Measurements from ENCODE around the gene ZAR1L. TPM values are rescaled to one million over a fixed set of nuclear protein-coding genes. Genes with fewer than 3 reads are reported as not detected.

ZAR1L gene
- total RNA-seq, 6 donors from 2014 or later, result not detected

DNA sequence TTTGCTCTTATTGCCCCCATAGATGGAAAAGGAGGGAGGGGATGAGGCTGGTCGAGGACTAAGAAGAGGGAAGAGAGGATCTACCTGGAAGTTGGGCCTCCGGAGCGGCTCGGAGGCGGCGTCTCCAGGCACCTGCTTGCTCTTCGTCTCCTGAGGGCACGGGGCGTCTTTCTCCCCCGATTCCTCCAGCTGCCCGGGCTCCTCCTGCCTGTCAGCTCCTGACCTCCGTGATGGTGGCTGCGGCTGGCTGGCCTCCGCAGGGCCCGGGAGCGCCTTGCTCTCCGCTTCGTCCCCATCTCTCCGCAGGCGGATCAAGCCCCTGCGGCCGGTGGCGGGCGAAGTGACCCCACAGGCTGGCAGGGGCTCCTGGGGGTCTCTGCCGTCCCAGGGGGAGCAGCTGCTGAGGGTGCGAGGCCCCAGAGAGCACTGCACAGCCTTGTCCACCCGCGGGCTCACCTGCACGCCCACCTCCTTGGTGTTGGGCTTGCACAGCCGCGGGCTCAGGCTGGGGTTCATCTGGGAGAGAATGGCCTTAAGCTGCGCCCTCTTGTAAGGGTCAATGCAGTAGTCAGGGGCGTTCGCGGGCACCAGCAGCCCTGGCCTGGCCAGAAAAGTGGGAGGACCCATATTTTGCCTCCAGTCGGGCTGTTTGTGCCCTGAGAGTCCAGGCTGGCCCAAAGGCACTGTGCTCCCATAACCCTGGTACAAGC is 3.8 kb downstream of the ZAR1L start:
- DNase-seq (peak in 1 of 2 donors; percentile 80), ATAC-seq (ENCODE audit: low FRiP score in 2 of 2) (no peak)
- no peak overlapping the region for H3K27ac ChIP-seq
- H3K27me3 ChIP-seq, result no peaks in the 10 kb centered on the region
- 92 to 95% methylated on average over 20 to 36 of the region's 36 CpGs for WGBS, 2 donors
- H3K9me3 ChIP-seq, result no peaks in the 10 kb centered on the region
- TF ChIP-seq POLR2AphosphoS5 (IDR thresholded peaks at IDR 0.05) (no peak), EP300 (IDR thresholded peaks at IDR 0.05) (no peak)
- TF ChIP-seq, protein P1, sequence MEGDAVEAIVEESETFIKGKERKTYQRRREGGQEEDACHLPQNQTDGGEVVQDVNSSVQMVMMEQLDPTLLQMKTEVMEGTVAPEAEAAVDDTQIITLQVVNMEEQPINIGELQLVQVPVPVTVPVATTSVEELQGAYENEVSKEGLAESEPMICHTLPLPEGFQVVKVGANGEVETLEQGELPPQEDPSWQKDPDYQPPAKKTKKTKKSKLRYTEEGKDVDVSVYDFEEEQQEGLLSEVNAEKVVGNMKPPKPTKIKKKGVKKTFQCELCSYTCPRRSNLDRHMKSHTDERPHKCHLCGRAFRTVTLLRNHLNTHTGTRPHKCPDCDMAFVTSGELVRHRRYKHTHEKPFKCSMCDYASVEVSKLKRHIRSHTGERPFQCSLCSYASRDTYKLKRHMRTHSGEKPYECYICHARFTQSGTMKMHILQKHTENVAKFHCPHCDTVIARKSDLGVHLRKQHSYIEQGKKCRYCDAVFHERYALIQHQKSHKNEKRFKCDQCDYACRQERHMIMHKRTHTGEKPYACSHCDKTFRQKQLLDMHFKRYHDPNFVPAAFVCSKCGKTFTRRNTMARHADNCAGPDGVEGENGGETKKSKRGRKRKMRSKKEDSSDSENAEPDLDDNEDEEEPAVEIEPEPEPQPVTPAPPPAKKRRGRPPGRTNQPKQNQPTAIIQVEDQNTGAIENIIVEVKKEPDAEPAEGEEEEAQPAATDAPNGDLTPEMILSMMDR (IDR thresholded peaks at IDR 0.05), result no peak
- no peak overlapping the region for H3K4me3 ChIP-seq
- H3K36me3 ChIP-seq, result no peaks in the 10 kb centered on the region
- peaks cover 0 to 20% (median 10%) of the 10 kb centered on the region in 4 donors for H3K4me1 ChIP-seq

DNA sequence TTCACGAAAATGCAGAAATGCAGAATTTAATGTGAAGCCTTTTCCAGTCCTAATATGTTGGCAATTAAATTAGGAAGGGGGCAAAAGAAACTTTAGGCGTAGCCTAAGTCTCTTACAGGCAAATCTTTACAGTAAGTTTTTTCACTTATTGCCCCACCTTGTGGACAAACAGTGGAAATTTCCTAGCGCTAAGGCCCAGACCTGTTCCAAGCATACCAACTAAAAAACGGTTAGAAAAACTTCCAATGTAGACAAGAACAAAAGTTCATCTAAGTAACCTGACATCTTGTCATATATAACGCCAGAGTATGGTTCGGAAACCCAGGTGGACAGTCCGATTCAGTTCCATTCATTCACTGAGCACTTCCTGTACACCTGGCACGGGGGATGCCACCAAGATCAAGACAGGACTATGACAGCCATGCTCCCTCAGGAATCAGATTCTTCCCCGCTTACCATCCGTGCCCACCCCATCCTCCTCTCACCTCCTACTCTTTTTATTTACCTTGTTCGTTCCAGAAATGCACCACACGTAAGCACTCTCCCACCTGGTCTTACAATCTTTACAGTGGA is 4.9 kb downstream of the ZAR1L start:
- Histone ChIP-seq H3K9me3 (no peaks in the 10 kb centered on the region), H3K36me3 (no peaks in the 10 kb centered on the region), H3K27ac (peak overlapping the region in 1 of 4 donors; percentile 2), H3K27me3 (no peaks in the 10 kb centered on the region), H3K4me1 (peaks cover 0 to 14% (median 9%) of the 10 kb centered on the region in 4 donors), H3K4me3 (peak overlapping the region in 3 of 4 donors; percentile 14 to 39 (median 29))
- 43 to 48% methylated on average over 12 of the region's 12 CpGs for WGBS, 2 donors
- DNase-seq, result no peak
- TF ChIP-seq, protein P1 (IDR thresholded peaks at IDR 0.05), result peak; percentile 71 to 87 (median 81)
- TF ChIP-seq EP300 (IDR thresholded peaks at IDR 0.05), result no peak
- ATAC-seq (ENCODE audit: low FRiP score in 2 of 2), result peak; percentile 78 to 82

DNA sequence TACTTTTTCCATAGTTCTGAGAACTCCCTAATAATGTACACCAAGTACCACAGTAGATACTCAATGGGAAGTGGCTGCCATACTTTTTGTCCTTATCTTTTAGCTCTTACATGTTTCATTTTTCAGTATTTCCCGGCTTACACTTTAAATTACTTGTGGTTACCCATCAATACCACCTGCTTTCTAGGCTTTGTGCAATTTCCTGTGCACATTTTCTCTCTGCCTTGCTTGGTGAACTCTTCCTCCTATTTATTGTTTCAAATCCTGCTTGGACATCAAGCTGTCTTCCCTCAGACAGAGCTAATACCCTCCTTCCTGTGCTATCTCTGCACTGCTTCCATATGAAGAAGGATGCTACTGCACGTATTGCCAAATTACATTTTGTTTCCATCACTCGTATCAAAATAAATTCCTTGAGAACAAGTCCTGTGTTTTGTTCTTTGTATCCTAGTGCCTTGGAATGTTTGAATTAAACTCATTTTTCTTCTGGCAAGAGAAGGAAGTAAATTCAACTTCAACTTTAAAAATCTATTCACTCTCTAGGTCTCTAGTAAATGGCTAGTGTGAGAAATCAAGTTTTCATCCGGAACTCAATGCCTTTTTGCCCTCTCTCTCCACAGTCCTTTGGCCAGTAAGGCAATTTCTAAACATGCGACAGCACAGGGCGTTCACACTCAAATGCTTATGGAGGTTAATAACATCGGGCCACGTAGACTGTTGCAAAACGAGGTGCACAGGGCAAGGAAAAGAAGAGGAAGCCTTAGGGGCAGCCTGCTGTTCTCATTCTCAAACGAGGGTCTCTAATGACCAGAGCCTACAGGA is 5.6 kb downstream of the ZAR1L start:
- TF ChIP-seq POLR2A (IDR thresholded peaks at IDR 0.05) (no peak), POLR2AphosphoS5 (IDR thresholded peaks at IDR 0.05) (no peak), EP300 (IDR thresholded peaks at IDR 0.05) (no peak)
- TF ChIP-seq, protein P1 (IDR thresholded peaks at IDR 0.05), result no peak
- Histone ChIP-seq H3K4me3 (peak overlapping the region in 3 of 4 donors; percentile 14 to 39 (median 29)), H3K9me3 (no peaks in the 10 kb centered on the region), H3K27ac (peak overlapping the region in 1 of 4 donors; percentile 2), H3K27me3 (no peaks in the 10 kb centered on the region), H3K36me3 (no peaks in the 10 kb centered on the region), H3K4me1 (peaks cover 0 to 10% (median 7%) of the 10 kb centered on the region in 4 donors)
- peak; percentile 64 to 68 for ATAC-seq (ENCODE audit: low FRiP score in 2 of 2)
- peak in 1 of 2 donors; percentile 39 for DNase-seq
- 17 to 30% methylated on average over 10 of the region's 10 CpGs for WGBS, 2 donors

DNA sequence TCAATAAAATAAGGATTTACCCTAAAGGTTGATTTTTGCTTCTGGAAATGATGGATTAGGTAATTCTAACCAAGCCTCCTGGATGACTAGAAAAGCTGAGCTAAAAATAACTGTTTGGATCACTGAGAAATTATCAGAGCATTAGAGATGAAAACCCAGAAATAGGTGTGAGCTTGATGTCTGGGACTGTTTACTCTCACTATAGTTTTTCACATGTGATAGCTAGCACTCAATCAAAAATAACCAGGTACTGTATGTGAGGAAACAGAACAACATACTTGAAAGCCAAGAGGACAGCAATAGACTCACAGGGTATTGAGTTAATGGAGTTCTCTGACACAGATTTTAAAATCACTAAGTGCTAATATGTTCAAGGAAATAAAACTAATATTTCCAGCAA is 9.5 kb downstream of the ZAR1L start:
- H3K9me3 ChIP-seq, result no peaks in the 10 kb centered on the region
- H3K27me3 ChIP-seq, result no peaks in the 10 kb centered on the region
- peaks cover 0 to 10% (median 7%) of the 10 kb centered on the region in 4 donors for H3K4me1 ChIP-seq
- no peak overlapping the region for H3K27ac ChIP-seq
- ATAC-seq (ENCODE audit: low FRiP score in 2 of 2) (no peak), DNase-seq (no peak)
- H3K4me3 ChIP-seq, result no peak overlapping the region
- no peak for TF ChIP-seq POLR2AphosphoS5 (IDR thresholded peaks at IDR 0.05)
- TF ChIP-seq, protein P1 (IDR thresholded peaks at IDR 0.05), result no peak
- no peak for TF ChIP-seq POLR2A (IDR thresholded peaks at IDR 0.05)
- TF ChIP-seq EP300 (IDR thresholded peaks at IDR 0.05), result no peak
- H3K36me3 ChIP-seq, result no peaks in the 10 kb centered on the region
